Muscle layer of colon (tissue), 2 donors: Measurements from ENCODE around the gene EIF4A3.

Source experiments
- H3K27ac ChIP-seq: one replicate; pipeline ENCODE4 v1.7.0; 2013; ENCODE audit warnings: low read depth, mild to moderate bottlenecking, low read length, moderate library complexity
- H3K27me3 ChIP-seq, 2 donors: one replicate each; pipeline ENCODE4 v1.7.0; 2013; ENCODE audit warnings: low read length in 2 of 2, mild to moderate bottlenecking in 2 of 2; ENCODE audit not compliant: insufficient read depth in 2 of 2, control insufficient read depth in 1 of 2
- H3K36me3 ChIP-seq: one replicate; pipeline ENCODE4 v1.7.0; 2013; ENCODE audit warnings: mild to moderate bottlenecking, low read length; ENCODE audit not compliant: insufficient read depth
- H3K4me1 ChIP-seq: one replicate; pipeline ENCODE4 v1.7.0; 2013; ENCODE audit warnings: mild to moderate bottlenecking, low read length; ENCODE audit not compliant: insufficient read depth
- H3K4me3 ChIP-seq, 2 donors: one replicate each; pipeline ENCODE4 v1.7.0; 2013; ENCODE audit warnings: low read length in 2 of 2, low read depth in 1 of 2, mild to moderate bottlenecking in 1 of 2, moderate library complexity in 1 of 2
- H3K9ac ChIP-seq: one replicate; pipeline ENCODE4 v1.7.0; 2013; ENCODE audit warnings: low read length
- H3K9me3 ChIP-seq: one replicate; pipeline ENCODE4 v1.7.0; 2013; ENCODE audit warnings: mild to moderate bottlenecking, low read length
- donor health status: abdominal sarcoma.
- donor health status: Adenocarcinoma of cecum.

The EIF4A3 gene

GRCh38 chr17:80117491-80118401 lies 29.2 kb downstream of the EIF4A3 start:
- H3K9ac ChIP-seq = no peak overlapping the region
- no peak overlapping the region for H3K4me3 ChIP-seq
- no peak overlapping the region for H3K27ac ChIP-seq
- no peaks in the 10 kb centered on the region for H3K4me1 ChIP-seq
- no peaks in the 10 kb centered on the region for H3K36me3 ChIP-seq
- no peaks in the 10 kb centered on the region for H3K9me3 ChIP-seq
- H3K27me3 ChIP-seq = no peaks in the 10 kb centered on the region

- no peaks in the 10 kb centered on the region for H3K36me3 ChIP-seq
- no peak overlapping the region for H3K9ac ChIP-seq
- no peaks in the 10 kb centered on the region for H3K4me1 ChIP-seq
- no peak overlapping the region for H3K4me3 ChIP-seq
- H3K27me3 ChIP-seq = no peaks in the 10 kb centered on the region
- no peaks in the 10 kb centered on the region for H3K9me3 ChIP-seq
- H3K27ac ChIP-seq = no peak overlapping the region
These were observed 30.0 kb downstream of the EIF4A3 start for GRCh38 chr17:80116921-80117380.

GRCh38 chr17:80116276-80116920 lies 30.5 kb downstream of the EIF4A3 start:
- H3K36me3 ChIP-seq = no peaks in the 10 kb centered on the region
- no peaks in the 10 kb centered on the region for H3K9me3 ChIP-seq
- no peak overlapping the region for H3K4me3 ChIP-seq
- no peaks in the 10 kb centered on the region for H3K4me1 ChIP-seq
- H3K9ac ChIP-seq = no peak overlapping the region
- H3K27me3 ChIP-seq = no peaks in the 10 kb centered on the region
- H3K27ac ChIP-seq = no peak overlapping the region

DNA sequence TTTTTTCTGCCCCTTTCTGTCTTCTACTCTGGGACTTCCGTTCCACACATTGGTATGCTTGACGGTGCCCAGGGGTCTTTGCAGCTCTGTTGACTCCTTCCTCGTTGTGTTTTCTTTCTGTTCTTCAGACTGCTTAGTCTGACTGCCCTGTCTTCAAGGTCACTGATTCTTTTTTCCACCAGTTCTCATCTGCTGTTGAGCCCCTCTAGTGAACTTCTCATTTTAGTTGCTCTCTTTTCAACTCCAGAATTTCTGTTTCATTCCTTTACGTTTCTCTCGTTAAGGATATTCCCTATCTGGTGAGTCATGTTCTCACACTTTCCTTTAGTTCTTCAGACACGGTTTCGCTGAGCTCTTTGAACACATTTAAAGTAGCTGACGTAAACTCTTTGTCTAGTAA lies 31.8 kb downstream of the EIF4A3 start:
- Histone ChIP-seq H3K9ac (no peak overlapping the region), H3K36me3 (no peaks in the 10 kb centered on the region), H3K27ac (no peak overlapping the region), H3K4me3 (no peak overlapping the region), H3K27me3 (no peaks in the 10 kb centered on the region), H3K4me1 (no peaks in the 10 kb centered on the region), H3K9me3 (no peaks in the 10 kb centered on the region)

DNA sequence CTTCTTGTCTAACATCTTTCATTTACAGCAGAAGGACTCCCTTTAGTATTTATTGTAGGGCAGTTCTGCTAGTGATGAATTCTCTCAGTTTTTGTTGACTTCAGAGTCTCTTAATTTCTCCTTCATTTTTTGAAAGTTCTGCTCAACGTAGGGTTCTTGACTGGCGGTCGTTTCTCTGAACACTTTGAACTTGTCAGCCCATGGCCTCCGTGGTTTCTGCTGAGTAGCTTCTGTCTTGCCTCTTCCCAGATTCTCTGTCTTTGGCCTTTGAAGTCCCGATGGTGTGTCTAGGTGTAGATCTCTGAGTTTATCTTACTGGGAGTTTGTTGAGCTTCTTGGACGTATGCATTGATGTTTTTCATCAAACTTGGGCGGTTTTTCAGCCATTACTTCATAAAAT lies 32.2 kb downstream of the EIF4A3 start:
- Histone ChIP-seq H3K36me3 (no peaks in the 10 kb centered on the region), H3K4me3 (no peak overlapping the region), H3K27ac (no peak overlapping the region), H3K9ac (no peak overlapping the region), H3K4me1 (no peaks in the 10 kb centered on the region), H3K27me3 (no peaks in the 10 kb centered on the region), H3K9me3 (no peaks in the 10 kb centered on the region)

GRCh38 chr17:80113033-80113484 lies 33.9 kb downstream of the EIF4A3 start:
- Histone ChIP-seq H3K9me3 (no peaks in the 10 kb centered on the region), H3K27me3 (no peaks in the 10 kb centered on the region), H3K4me3 (no peak overlapping the region), H3K27ac (no peak overlapping the region), H3K4me1 (no peaks in the 10 kb centered on the region), H3K36me3 (no peaks in the 10 kb centered on the region), H3K9ac (no peak overlapping the region)

DNA sequence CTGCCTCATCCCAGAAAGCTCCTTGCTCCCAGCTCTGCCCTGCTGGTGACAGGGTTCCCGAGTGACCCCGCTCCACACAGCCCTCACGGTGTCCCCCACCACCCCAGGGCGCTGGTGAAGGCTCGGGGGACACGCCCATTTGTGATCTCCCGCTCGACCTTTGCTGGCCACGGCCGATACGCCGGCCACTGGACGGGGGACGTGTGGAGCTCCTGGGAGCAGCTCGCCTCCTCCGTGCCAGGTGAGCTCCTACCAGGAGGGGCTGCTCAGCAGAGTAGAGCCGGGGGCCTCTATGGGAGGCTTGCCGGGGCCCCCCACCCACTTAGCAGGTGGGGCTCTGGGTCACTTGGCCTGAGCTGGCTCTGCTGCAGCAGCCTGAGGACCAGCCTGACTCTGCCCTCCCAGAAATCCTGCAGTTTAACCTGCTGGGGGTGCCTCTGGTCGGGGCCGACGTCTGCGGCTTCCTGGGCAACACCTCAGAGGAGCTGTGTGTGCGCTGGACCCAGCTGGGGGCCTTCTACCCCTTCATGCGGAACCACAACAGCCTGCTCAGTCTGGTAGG lies 34.4 kb downstream of the EIF4A3 start:
- Histone ChIP-seq H3K36me3 (no peaks in the 10 kb centered on the region), H3K27me3 (no peaks in the 10 kb centered on the region), H3K9me3 (no peaks in the 10 kb centered on the region), H3K9ac (no peak overlapping the region), H3K4me3 (no peak overlapping the region), H3K27ac (no peak overlapping the region), H3K4me1 (no peaks in the 10 kb centered on the region)

DNA sequence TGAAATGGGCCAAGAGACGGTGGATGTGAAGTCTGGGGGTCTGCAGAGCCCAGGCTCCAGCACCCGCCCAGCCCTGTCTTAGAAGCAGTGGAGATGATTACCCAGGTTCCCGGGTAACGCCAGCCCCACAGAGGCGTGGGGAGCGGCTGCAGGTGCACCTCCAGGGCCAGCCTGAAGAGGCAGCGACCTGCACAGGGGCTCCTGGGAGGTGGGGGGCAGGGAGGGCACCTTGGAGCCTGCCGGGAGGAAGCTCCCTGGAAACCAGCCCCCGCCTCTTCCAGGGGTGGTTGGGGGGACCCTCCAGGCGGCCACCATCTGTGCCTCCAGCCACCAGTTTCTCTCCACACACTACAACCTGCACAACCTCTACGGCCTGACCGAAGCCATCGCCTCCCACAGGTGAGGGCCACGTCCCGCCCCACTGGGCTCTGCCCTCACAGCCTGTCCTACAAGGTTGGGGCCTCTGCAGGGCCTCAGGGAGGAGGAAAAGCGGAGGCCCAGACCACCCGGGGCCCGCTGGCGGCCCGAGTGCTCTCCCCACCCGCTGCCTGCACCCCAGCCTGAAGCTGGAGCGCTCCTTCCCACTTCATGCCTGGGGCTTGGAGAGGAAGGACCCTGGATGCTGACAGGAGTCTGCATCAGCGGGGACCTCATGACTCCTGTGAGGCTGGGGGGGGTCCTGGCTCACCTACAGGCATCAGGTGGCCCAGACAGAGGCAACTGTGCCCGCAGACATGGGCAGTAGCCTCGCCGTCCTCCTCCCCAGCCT lies 35.0 kb downstream of the EIF4A3 start:
- H3K4me3 ChIP-seq = no peak overlapping the region
- H3K9ac ChIP-seq = no peak overlapping the region
- no peaks in the 10 kb centered on the region for H3K27me3 ChIP-seq
- H3K27ac ChIP-seq = no peak overlapping the region
- H3K9me3 ChIP-seq = no peaks in the 10 kb centered on the region
- no peaks in the 10 kb centered on the region for H3K4me1 ChIP-seq
- no peaks in the 10 kb centered on the region for H3K36me3 ChIP-seq

DNA sequence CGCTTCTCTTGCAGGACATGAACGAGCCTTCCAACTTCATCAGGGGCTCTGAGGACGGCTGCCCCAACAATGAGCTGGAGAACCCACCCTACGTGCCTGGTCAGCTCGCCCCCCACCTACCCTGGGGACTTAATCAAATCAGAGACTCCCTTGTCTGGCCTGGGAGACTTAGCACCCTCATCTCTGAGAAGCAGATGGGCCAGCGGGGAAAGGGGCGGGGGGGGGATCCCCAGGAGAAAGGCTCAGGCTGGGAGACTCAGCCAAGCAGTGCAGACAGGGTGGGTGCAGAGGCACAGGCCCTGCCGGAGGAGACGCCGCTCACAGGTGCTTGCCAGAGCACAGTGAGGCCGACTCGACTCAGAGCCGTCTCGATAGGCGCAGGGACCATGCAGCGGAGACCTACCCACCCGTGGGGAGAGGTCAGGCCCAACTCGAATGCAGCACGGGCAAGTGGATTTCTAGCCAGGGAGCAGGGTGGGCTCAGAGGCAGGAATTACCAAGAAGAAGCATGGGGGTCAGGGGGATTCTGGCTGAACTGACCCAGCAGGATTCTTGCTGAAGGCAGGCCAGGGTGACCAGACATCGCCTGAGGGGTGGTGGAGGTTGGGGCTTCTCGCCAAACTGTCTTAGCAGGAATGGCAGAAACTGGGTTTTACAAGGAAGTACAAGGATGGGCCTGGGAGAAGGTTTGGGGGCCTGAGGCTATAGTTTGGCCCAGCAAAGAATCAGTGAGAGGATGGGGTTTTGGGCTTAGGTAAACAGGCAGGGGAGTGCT lies 35.8 kb downstream of the EIF4A3 start:
- H3K9ac ChIP-seq = no peak overlapping the region
- H3K4me3 ChIP-seq = no peak overlapping the region
- no peaks in the 10 kb centered on the region for H3K36me3 ChIP-seq
- no peaks in the 10 kb centered on the region for H3K4me1 ChIP-seq
- H3K27me3 ChIP-seq = no peaks in the 10 kb centered on the region
- H3K9me3 ChIP-seq = no peaks in the 10 kb centered on the region
- H3K27ac ChIP-seq = no peak overlapping the region

DNA sequence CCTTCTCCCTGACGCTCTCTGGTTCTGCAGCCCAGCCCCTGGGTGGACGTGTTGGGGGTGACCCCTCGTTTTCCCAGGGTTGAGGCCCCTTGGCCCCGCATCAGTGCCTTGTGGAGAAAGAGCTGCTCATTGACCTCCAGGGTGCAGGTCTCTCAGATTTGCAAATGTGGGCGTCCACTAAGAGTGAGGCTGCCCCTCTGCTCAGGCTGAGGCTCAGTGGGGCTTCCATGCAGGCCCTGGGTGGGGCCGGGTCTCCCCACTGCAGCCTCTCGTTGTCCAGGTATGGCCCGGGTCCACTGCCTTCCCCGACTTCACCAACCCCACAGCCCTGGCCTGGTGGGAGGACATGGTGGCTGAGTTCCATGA lies 36.5 kb downstream of the EIF4A3 start:
- H3K27ac ChIP-seq = no peak overlapping the region
- no peaks in the 10 kb centered on the region for H3K9me3 ChIP-seq
- H3K4me1 ChIP-seq = no peaks in the 10 kb centered on the region
- H3K36me3 ChIP-seq = no peaks in the 10 kb centered on the region
- no peak overlapping the region for H3K9ac ChIP-seq
- no peaks in the 10 kb centered on the region for H3K27me3 ChIP-seq
- no peak overlapping the region for H3K4me3 ChIP-seq
